Measurements from ENCODE around the gene PCDHB14.

PCDHB14 gene

DNA sequence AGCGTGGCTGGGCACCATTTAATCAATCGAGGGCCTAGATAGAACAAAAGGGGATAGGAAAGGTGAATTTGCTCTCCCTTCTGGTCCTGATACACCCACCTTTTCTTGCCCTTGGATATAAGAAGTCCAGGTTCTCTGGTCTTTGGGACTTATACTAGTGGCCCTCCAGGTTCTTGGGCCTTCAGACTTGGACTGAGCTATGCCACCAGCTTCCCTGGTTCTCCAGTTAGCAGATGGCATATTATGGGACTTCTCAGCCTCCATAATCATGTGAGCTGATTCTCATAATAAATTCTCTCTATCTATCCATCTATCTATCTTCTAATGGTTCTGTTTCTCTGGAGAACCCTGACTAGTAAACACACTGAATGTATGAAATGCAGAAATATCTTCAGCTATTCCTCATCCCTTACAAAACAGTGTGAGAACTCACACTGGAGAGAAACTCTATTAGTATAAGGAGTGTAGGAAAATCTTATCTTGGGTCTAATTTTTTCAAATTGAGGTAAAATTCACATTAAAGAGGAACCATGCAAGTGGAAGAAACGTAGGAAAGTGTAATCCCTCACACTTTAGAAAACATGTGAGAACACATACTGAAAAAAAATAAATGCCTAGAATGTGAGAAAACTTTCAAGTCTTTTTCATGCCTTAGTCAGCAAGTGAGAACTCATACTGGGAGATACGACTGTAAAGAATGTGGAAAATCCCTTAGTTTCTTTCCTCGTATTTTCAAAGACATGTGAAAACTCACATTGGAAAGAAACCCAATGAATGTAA lies 37.5 kb downstream of the PCDHB14 start:
- TF ChIP-seq, protein P1, sequence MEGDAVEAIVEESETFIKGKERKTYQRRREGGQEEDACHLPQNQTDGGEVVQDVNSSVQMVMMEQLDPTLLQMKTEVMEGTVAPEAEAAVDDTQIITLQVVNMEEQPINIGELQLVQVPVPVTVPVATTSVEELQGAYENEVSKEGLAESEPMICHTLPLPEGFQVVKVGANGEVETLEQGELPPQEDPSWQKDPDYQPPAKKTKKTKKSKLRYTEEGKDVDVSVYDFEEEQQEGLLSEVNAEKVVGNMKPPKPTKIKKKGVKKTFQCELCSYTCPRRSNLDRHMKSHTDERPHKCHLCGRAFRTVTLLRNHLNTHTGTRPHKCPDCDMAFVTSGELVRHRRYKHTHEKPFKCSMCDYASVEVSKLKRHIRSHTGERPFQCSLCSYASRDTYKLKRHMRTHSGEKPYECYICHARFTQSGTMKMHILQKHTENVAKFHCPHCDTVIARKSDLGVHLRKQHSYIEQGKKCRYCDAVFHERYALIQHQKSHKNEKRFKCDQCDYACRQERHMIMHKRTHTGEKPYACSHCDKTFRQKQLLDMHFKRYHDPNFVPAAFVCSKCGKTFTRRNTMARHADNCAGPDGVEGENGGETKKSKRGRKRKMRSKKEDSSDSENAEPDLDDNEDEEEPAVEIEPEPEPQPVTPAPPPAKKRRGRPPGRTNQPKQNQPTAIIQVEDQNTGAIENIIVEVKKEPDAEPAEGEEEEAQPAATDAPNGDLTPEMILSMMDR (IDR thresholded peaks at IDR 0.05) = no peak
- no peak overlapping the region for H3K27ac ChIP-seq
- DNase-seq (ENCODE audit: low spot score) = no peak
- no peak overlapping the region for H3K4me3 ChIP-seq

DNA sequence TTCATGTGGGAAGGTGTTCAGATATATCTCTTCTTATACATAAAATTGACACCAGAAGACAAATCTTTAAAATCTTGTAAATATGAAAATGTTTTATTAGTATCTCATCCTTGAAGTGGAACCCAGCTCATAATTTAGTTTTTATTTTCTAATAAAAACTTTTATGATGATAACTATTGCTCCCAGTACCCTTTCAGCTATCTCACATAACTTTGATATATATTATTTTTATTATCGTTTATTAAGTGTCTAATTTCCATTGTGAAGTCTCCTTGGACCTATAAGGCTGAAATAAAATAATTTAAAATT lies 38.0 kb downstream of the PCDHB14 start:
- no peak overlapping the region for H3K27ac ChIP-seq
- H3K4me3 ChIP-seq = no peak overlapping the region
- DNase-seq (ENCODE audit: low spot score) = no peak
- TF ChIP-seq, protein P1 (IDR thresholded peaks at IDR 0.05) = no peak

DNA sequence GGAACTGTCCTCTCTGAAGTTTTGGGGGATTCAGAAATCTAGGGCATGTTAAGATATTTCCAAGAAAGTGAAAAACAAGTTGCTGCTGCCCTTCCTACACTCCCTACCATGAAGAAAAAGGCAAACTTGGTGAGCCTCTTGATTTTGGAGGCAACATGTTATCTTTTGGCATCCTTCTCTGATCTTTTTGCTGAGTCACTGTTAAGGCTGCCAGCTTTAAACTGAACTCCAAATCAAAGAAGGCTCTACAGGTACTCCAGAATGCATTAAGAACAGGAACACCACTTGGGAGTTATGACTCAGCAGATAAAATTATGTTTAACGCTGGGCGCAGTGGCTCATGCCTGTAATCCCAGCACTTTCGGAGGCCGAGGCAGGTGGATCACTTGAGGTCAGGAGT lies 46.1 kb downstream of the PCDHB14 start:
- no peak overlapping the region for H3K27ac ChIP-seq
- H3K4me3 ChIP-seq = no peak overlapping the region
- no peak for DNase-seq (ENCODE audit: low spot score)
- TF ChIP-seq, protein P1 (IDR thresholded peaks at IDR 0.05) = no peak

DNA sequence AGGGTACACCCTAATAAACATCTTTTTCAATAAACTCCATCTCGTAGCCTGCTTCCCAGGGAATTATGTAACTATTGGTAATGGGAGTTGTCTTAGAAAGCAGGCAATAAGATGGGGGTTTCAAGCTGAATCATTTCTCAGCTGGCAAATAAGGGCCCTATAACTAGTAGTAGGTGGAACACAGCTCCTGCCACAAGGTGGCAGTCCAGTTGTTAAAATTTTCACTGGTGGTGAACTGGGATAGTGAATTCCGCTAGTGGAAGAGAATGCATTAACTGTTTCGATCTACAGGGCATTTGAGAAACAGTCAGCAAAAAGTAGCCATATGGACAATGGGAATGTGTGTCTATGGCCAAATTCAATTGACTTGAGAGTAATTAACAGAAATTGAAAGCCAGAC lies 49.8 kb downstream of the PCDHB14 start:
- no peak for DNase-seq (ENCODE audit: low spot score)
- TF ChIP-seq, protein P1 (IDR thresholded peaks at IDR 0.05) = no peak
- no peak overlapping the region for H3K4me3 ChIP-seq
- H3K27ac ChIP-seq = no peak overlapping the region

Data from coronary artery (tissue), 2 donors.